IMR-90 (cell line): ENCODE data around the gene UBXN6. TPM values are rescaled to one million over a fixed set of nuclear protein-coding genes. Genes with fewer than 3 reads are reported as not detected.

ENCODE experiments used
- ATAC-seq: fragments of 200-7000 bp; cut with Tn5 transposase; 2 replicates; pipeline ENCODE4 v1.9.1; 2020; ENCODE audit warnings: low read depth, mild to moderate bottlenecking, moderate library complexity
- BruUV-seq: library from RNA; stranded (reverse); fragments of 400-500 nt; replicated peaks from 2 replicates; lab custom pipeline; 2021; lab: Mats Ljungman, UMichigan
- CTCF ChIA-PET: fragments of 300-600 bp; formaldehyde crosslinking; extraction: SDS; loops from one replicate; lab custom pipeline; 2021; ENCODE audit warnings: antibody characterized with exemption; lab: Yijun Ruan, JAX
- POLR2A ChIA-PET: fragments of 300-600 bp; sonication (Branson Sonifier 250); formaldehyde crosslinking; loops from one replicate; lab custom pipeline; 2022; ENCODE audit warnings: antibody characterized with exemption; ENCODE audit not compliant: unreplicated experiment; lab: Charles Lee
- DNase-seq: peaks from one replicate; pipeline ENCODE4 v3.0.0; 2013
- H2AFZ ChIP-seq: replicated peaks from 2 replicates; pipeline ENCODE3; 2013; ENCODE audit warnings: low read length, mild to moderate bottlenecking; ENCODE audit not compliant: poor library complexity
- H2AK5ac ChIP-seq: 2 replicates; pipeline ENCODE4 v1.6.1; 2013; ENCODE audit warnings: low read depth, low read length, inconsistent platforms
- H2AK9ac ChIP-seq: replicated peaks from 2 replicates; pipeline ENCODE3; 2013; ENCODE audit warnings: mild to moderate bottlenecking, low read depth, low read length, moderate library complexity; ENCODE audit not compliant: poor library complexity
- H2BK120ac ChIP-seq: 2 replicates; pipeline ENCODE4 v1.6.1; 2013; ENCODE audit warnings: low read depth, low read length, inconsistent platforms
- H2BK15ac ChIP-seq: 3 replicates; pipeline ENCODE4 v1.6.1; 2013; ENCODE audit warnings: low read depth, low read length, inconsistent platforms
- H2BK20ac ChIP-seq: 2 replicates; pipeline ENCODE4 v1.6.1; 2013; ENCODE audit warnings: low read depth, mild to moderate bottlenecking, inconsistent platforms, low read length, moderate library complexity
- H2BK5ac ChIP-seq: 2 replicates; pipeline ENCODE4 v1.6.1; 2013; ENCODE audit warnings: mild to moderate bottlenecking, low read depth, low read length, inconsistent platforms; ENCODE audit not compliant: poor library complexity, severe bottlenecking
- H3K14ac ChIP-seq: replicated peaks from 2 replicates; pipeline ENCODE4 v1.6.1; 2013; ENCODE audit warnings: low read depth, low read length, inconsistent platforms
- H3K18ac ChIP-seq: 2 replicates; pipeline ENCODE4 v1.6.1; 2013; ENCODE audit warnings: low read depth, low read length, control low read depth
- H3K23ac ChIP-seq: 2 replicates; pipeline ENCODE4 v1.6.1; 2013; ENCODE audit warnings: low read depth, low read length, inconsistent platforms
- H3K27ac ChIP-seq: 2 replicates; pipeline ENCODE4 v1.5.1; 2013; ENCODE audit warnings: mild to moderate bottlenecking, control low read depth, low read length; ENCODE audit not compliant: insufficient read depth
- H3K27me3 ChIP-seq: 2 replicates; pipeline ENCODE4 v1.6.1; 2013; ENCODE audit warnings: low read length; ENCODE audit not compliant: control insufficient read depth, insufficient read depth
- H3K36me3 ChIP-seq: 2 replicates; pipeline ENCODE4 v1.6.1; 2013; ENCODE audit warnings: low read length, mixed read lengths; ENCODE audit not compliant: control insufficient read depth, insufficient read depth
- H3K4ac ChIP-seq: 2 replicates; pipeline ENCODE4 v1.6.1; 2013; ENCODE audit warnings: low read depth, low read length, inconsistent platforms
- H3K4me1 ChIP-seq: 2 replicates; pipeline ENCODE4 v1.6.1; 2013; ENCODE audit warnings: low read length, mixed read lengths; ENCODE audit not compliant: control insufficient read depth, insufficient read depth
- H3K4me2 ChIP-seq: 2 replicates; pipeline ENCODE4 v1.6.1; 2013; ENCODE audit warnings: low read depth, mild to moderate bottlenecking, control low read depth, low read length, moderate library complexity
- H3K4me3 ChIP-seq: 2 replicates; pipeline ENCODE4 v1.5.1; 2013; ENCODE audit warnings: low read depth, mild to moderate bottlenecking, control low read depth, low read length, moderate library complexity; ENCODE audit not compliant: insufficient read depth
- H3K56ac ChIP-seq: 2 replicates; pipeline ENCODE4 v1.6.1; 2013; ENCODE audit warnings: low read length, inconsistent platforms; ENCODE audit not compliant: insufficient read depth; ENCODE audit errors: extremely low read depth
- H3K79me1 ChIP-seq, 2 experiments: 2 replicates each; pipeline ENCODE4 v1.6.1; 2013; ENCODE audit warnings: low read length in 2 of 2, inconsistent platforms in 1 of 2, low read depth in 1 of 2
- H3K9ac ChIP-seq: 2 replicates; pipeline ENCODE4 v1.6.1; 2013; ENCODE audit warnings: low read depth, low read length, control low read depth
- H3K9me1 ChIP-seq: 2 replicates; pipeline ENCODE4 v1.6.1; 2013; ENCODE audit warnings: low read length, inconsistent platforms; ENCODE audit not compliant: insufficient read depth
- H3K9me3 ChIP-seq: 2 replicates; pipeline ENCODE4 v1.6.1; 2013; ENCODE audit warnings: low read length; ENCODE audit not compliant: control insufficient read depth, insufficient read depth
- H4K20me1 ChIP-seq: 2 replicates; pipeline ENCODE4 v1.6.1; 2013; ENCODE audit warnings: low read length, inconsistent platforms; ENCODE audit not compliant: insufficient read depth
- H4K5ac ChIP-seq: 2 replicates; pipeline ENCODE4 v1.6.1; 2013; ENCODE audit warnings: mild to moderate bottlenecking, low read depth, low read length, control low read depth
- H4K8ac ChIP-seq, 2 experiments: 2 replicates each; pipeline ENCODE4 v1.6.1; 2013; ENCODE audit warnings: low read depth in 2 of 2, low read length in 2 of 2, control low read depth in 1 of 2, inconsistent platforms in 1 of 2
- H4K91ac ChIP-seq: 2 replicates; pipeline ENCODE4 v1.6.1; 2013; ENCODE audit warnings: low read depth, low read length, inconsistent platforms; ENCODE audit not compliant: insufficient read depth
- BHLHE40 ChIP-seq: fragments of 150-350 bp; IDR thresholded peaks from 2 replicates; pipeline ENCODE4 v1.6.1; 2016; ENCODE audit warnings: mild to moderate bottlenecking, low read depth, low read length
- CEBPB ChIP-seq: IDR thresholded peaks from 2 replicates; pipeline ENCODE4 v1.6.1; 2012; ENCODE audit warnings: low read depth, low read length, improper control_type of control experiment
- CHD1 ChIP-seq: IDR thresholded peaks from 2 replicates; pipeline ENCODE4 v1.6.1; 2012; ENCODE audit warnings: low read depth, low read length, improper control_type of control experiment
- CTCF ChIP-seq: conservative IDR thresholded peaks from 2 replicates; pipeline ENCODE4 v1.5.1; 2012; ENCODE audit warnings: mild to moderate bottlenecking, low read depth, low read length, improper control_type of control experiment
- FOS ChIP-seq: fragments of 150-350 bp; IDR thresholded peaks from 2 replicates; pipeline ENCODE4 v1.6.1; 2016; ENCODE audit warnings: low read depth, low read length
- MAFK ChIP-seq: IDR thresholded peaks from 2 replicates; pipeline ENCODE4 v1.6.1; 2012; ENCODE audit warnings: low read depth, low read length, improper control_type of control experiment
- MAZ ChIP-seq: IDR thresholded peaks from 2 replicates; pipeline ENCODE4 v1.6.1; 2012; ENCODE audit warnings: low read depth, mild to moderate bottlenecking, low read length, improper control_type of control experiment, moderate library complexity, borderline replicate concordance
- MXI1 ChIP-seq: IDR thresholded peaks from 2 replicates; pipeline ENCODE4 v1.6.1; 2012; ENCODE audit warnings: low read depth, mild to moderate bottlenecking, low read length, moderate library complexity, borderline replicate concordance
- NFE2L2 ChIP-seq: fragments of 150-350 bp; IDR thresholded peaks from 2 replicates; pipeline ENCODE4 v1.6.1; 2016; ENCODE audit warnings: low read depth, mild to moderate bottlenecking, low read length
- RAD21 ChIP-seq: IDR thresholded peaks from 2 replicates; pipeline ENCODE4 v1.6.1; 2012; ENCODE audit warnings: low read length, improper control_type of control experiment
- SMC3 ChIP-seq: fragments of 150-350 bp; IDR thresholded peaks from 2 replicates; pipeline ENCODE4 v1.6.1; 2016; ENCODE audit warnings: low read depth, mild to moderate bottlenecking, antibody characterized with exemption, low read length, moderate library complexity
- WGBS, 2 experiments: methylation state at CpG; one replicate each; pipeline versions ENCODE4 v1.1.5 to v1.1.7; 2013; ENCODE audit warnings: missing lambda C conversion rate in 2 of 2; ENCODE audit not compliant: insufficient read length in 1 of 2; ENCODE audit errors: extremely low coverage in 2 of 2; 5-methylcytosine and 5-hydroxymethylcytosine counted together
- dilution Hi-C: fragments of 300-500 bp; cut with HindIII; formaldehyde crosslinking; loops from one replicate; pipeline ENCODE4 v1.14.3; 2018; ENCODE audit warnings: low sequenced_read_pairs; ENCODE audit not compliant: unreplicated experiment
- in situ Hi-C: fragments of 300-500 bp; cut with MboI; formaldehyde crosslinking; loops from 3 replicates; pipeline ENCODE4 v1.14.3; 2019; ENCODE audit warnings: low sequenced_read_pairs, inconsistent platforms, mixed read lengths
- intact Hi-C: fragments of 100-400 bp; cut with micrococcal nuclease; formaldehyde crosslinking; loops from 2 replicates; pipeline ENCODE4 v1.10.0; 2022
- polyA plus RNA-seq, 3 experiments: library from polyadenylated mRNA; depleted of rRNA; stranded (reverse); fragments of >200 nt; gene quantifications; 2 replicates each; pipeline ENCODE4 v1.2.3, GENCODE V29; 2012; ENCODE audit warnings: low replicate concordance in 1 of 3
- total RNA-seq: library from RNA; depleted of rRNA; stranded (reverse); fragments of >200 nt; gene quantifications from 2 replicates; pipeline ENCODE4 v1.2.3, GENCODE V29; 2012
- TF ChIP-seq, protein P1 (sequence below): fragments of 150-350 bp; IDR thresholded peaks from 2 replicates; pipeline ENCODE4 v1.6.1; 2016; ENCODE audit warnings: low read depth, mild to moderate bottlenecking, low read length, moderate library complexity, borderline replicate concordance

The UBXN6 gene
- total and polyA plus RNA-seq, 2 of the 4 experiments (the other 2 are of a cell fraction): 84.2 to 86.5 TPM

GRCh38 chr19:4493929-4494690 is 36.5 kb upstream of the UBXN6 start:
- intact Hi-C loops (no loop called here), in situ Hi-C loops (no loop called here), dilution Hi-C loops (no loop called here)
- Histone ChIP-seq H3K23ac (no peak overlapping the region), H3K9me3 (no peaks in the 10 kb centered on the region), H3K79me1 (peaks cover 7 to 21% of the 10 kb centered on the region in 2 experiments), H2BK120ac (no peak overlapping the region), H3K9ac (no peak overlapping the region), H2BK15ac (no peak overlapping the region), H2AFZ (no peak overlapping the region), H2AK5ac (no peak overlapping the region), H3K4me2 (no peak overlapping the region), H4K91ac (no peak overlapping the region), H4K8ac (no peak overlapping the region), H3K9me1 (peaks cover 13% of the 10 kb centered on the region), H2BK20ac (no peak overlapping the region), H3K4me1 (no peaks in the 10 kb centered on the region), H3K4ac (no peak overlapping the region), H3K56ac (no peak overlapping the region), H3K4me3 (no peak overlapping the region), H2AK9ac (no peak overlapping the region), H3K36me3 (peaks cover 74% of the 10 kb centered on the region), H3K14ac (no peak overlapping the region), H4K20me1 (peaks cover 14% of the 10 kb centered on the region; the same call in 1 of the 2 replicates), H2BK5ac (no peak overlapping the region), H3K18ac (no peak overlapping the region), H4K5ac (no peak overlapping the region), H3K27me3 (no peaks in the 10 kb centered on the region), H3K27ac (no peak overlapping the region)
- no peak for TF ChIP-seq RAD21
- no peak for TF ChIP-seq CHD1
- no peak for TF ChIP-seq CTCF
- no peak for TF ChIP-seq MAZ
- TF ChIP-seq, protein P1, sequence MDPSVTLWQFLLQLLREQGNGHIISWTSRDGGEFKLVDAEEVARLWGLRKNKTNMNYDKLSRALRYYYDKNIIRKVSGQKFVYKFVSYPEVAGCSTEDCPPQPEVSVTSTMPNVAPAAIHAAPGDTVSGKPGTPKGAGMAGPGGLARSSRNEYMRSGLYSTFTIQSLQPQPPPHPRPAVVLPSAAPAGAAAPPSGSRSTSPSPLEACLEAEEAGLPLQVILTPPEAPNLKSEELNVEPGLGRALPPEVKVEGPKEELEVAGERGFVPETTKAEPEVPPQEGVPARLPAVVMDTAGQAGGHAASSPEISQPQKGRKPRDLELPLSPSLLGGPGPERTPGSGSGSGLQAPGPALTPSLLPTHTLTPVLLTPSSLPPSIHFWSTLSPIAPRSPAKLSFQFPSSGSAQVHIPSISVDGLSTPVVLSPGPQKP: no peak
- no peak for TF ChIP-seq MXI1
- no peak for TF ChIP-seq CEBPB
- TF ChIP-seq NFE2L2: no peak
- TF ChIP-seq SMC3: no peak
- no peak for TF ChIP-seq FOS
- TF ChIP-seq BHLHE40: no peak
- no peak for TF ChIP-seq MAFK
- no peak for ATAC-seq
- POLR2A ChIA-PET: no interaction called here
- CTCF ChIA-PET: no interaction called here
- no peak for DNase-seq
- no TSS peak for BruUV-seq
- WGBS, 2 experiments: 95% methylated on average over 21 of the region's 61 CpGs; no CpG with 5 or more reads in 1 of the 2 experiments
